HCT116 (cell line): ENCODE results near the gene LDLRAD4. TPM values are rescaled to one million over a fixed set of nuclear protein-coding genes. Genes with fewer than 3 reads are reported as not detected.

Source experiments
- ATAC-seq: fragments of 200-7000 bp; cut with Tn5 transposase; 2 replicates; pipeline ENCODE4 v1.9.1; 2020; ENCODE audit warnings: mild to moderate bottlenecking, moderate library complexity
- BruUV-seq: library from RNA; stranded (reverse); fragments of 400-500 nt; replicated peaks from 2 replicates; lab custom pipeline; 2021; lab: Mats Ljungman, UMichigan
- CTCF ChIA-PET: fragments of 300-600 bp; sonication (Branson Sonifier 250); formaldehyde crosslinking; loops from one replicate; lab custom pipeline; 2021; ENCODE audit warnings: antibody characterized with exemption; lab: Charles Lee
- POLR2A ChIA-PET: fragments of 300-600, 350-600 bp; sonication (Branson Sonifier 250); formaldehyde crosslinking; loops from one replicate; lab custom pipeline; 2021; ENCODE audit warnings: antibody characterized with exemption; lab: Charles Lee
- RAD21 ChIA-PET, 2 experiments: fragments of 300-600 bp; sonication (Branson Sonifier 250); formaldehyde crosslinking; loops; one replicate each; lab custom pipeline; 2023; ENCODE audit warnings: low total read pairs in 2 of 2; ENCODE audit not compliant: uncharacterized antibody in 2 of 2, unreplicated experiment in 2 of 2, low non-redundant PET in 1 of 2; lab: Charles Lee
- DNase-seq: peaks from one replicate; pipeline ENCODE4 v3.0.0-alpha.2; 2010; ENCODE audit warnings: low read depth, low spot score
- H2AFZ ChIP-seq: fragments of 200-600 bp; shearing (Covaris generic), sonication (generic); 2 replicates; pipeline ENCODE4 v1.6.1; 2017; ENCODE audit warnings: low read depth, mixed run types, mixed read lengths, antibody characterized with exemption, low read length; ENCODE audit not compliant: poor library complexity, severe bottlenecking
- H3K27ac ChIP-seq: 2 replicates; pipeline ENCODE4 v1.5.1; 2012; ENCODE audit warnings: low read depth, low read length
- H3K27me3 ChIP-seq: fragments of 200-600 bp; sonication (generic); 2 replicates; pipeline ENCODE4 v1.6.1; 2016; ENCODE audit warnings: mixed run types, low read length, mixed read lengths; ENCODE audit not compliant: insufficient read depth
- H3K36me3 ChIP-seq, 2 experiments: fragments of 200-500 bp in 1 of 2; fragments of 200-600 bp in 1 of 2; sonication (Bioruptor generic) in 1 of 2; sonication (generic) in 1 of 2; 2 replicates each; pipeline versions ENCODE4 v1.5.1 to v1.6.1; 2014 to 2016; ENCODE audit warnings: low read length in 2 of 2, inconsistent platforms in 1 of 2, mixed read lengths in 1 of 2, mixed run types in 1 of 2; ENCODE audit not compliant: insufficient read depth in 2 of 2, control insufficient read depth in 1 of 2
- H3K4me1 ChIP-seq, 2 experiments: fragments of 200-600 bp in 1 of 2; sonication (generic) in 1 of 2; 2 replicates each; pipeline versions ENCODE4 v1.5.1 to v1.6.1; 2012 to 2017; ENCODE audit warnings: low read length in 2 of 2, inconsistent platforms in 1 of 2, mild to moderate bottlenecking in 1 of 2, mixed read lengths in 1 of 2, mixed run types in 1 of 2, moderate library complexity in 1 of 2; ENCODE audit not compliant: insufficient read depth in 2 of 2, control insufficient read depth in 1 of 2
- H3K4me2 ChIP-seq: fragments of 200-600 bp; sonication (generic); 2 replicates; pipeline ENCODE4 v1.6.1; 2017; ENCODE audit warnings: mixed run types, low read length, mixed read lengths
- H3K4me3 ChIP-seq, 2 experiments: fragments of 200-600 bp in 1 of 2; sonication (generic) in 1 of 2; replicated peaks in 1 of 2; 2 replicates each; pipeline ENCODE4 v1.5.1; 2011 to 2016; ENCODE audit warnings: low read length in 2 of 2, control low read depth in 1 of 2, low read depth in 1 of 2, mild to moderate bottlenecking in 1 of 2, mixed read lengths in 1 of 2, mixed run types in 1 of 2
- H3K79me2 ChIP-seq: fragments of 200-600 bp; sonication (generic); 2 replicates; pipeline ENCODE4 v1.6.1; 2017; ENCODE audit warnings: mild to moderate bottlenecking, mixed run types, low read length, moderate library complexity, mixed read lengths; ENCODE audit not compliant: insufficient read depth
- H3K9ac ChIP-seq: fragments of 200-600 bp; sonication (generic); 2 replicates; pipeline ENCODE4 v1.6.1; 2016; ENCODE audit warnings: low read length, mixed read lengths
- H3K9me2 ChIP-seq: fragments of 200-600 bp; sonication (generic), shearing (Covaris generic); 2 replicates; pipeline ENCODE4 v1.6.1; 2017; ENCODE audit warnings: mixed run types, mild to moderate bottlenecking, moderate library complexity; ENCODE audit not compliant: insufficient read depth
- H3K9me3 ChIP-seq, 2 experiments: fragments of 200-500 bp in 1 of 2; fragments of 200-600 bp in 1 of 2; sonication (Bioruptor generic) in 1 of 2; sonication (generic) in 1 of 2; 2 replicates each; pipeline ENCODE4 v1.6.1; 2014 to 2017; ENCODE audit warnings: low read length in 2 of 2, mixed read lengths in 2 of 2, inconsistent platforms in 1 of 2, low read depth in 1 of 2, mild to moderate bottlenecking in 1 of 2, mixed run types in 1 of 2, moderate library complexity in 1 of 2; ENCODE audit not compliant: control insufficient read depth in 1 of 2, insufficient read depth in 1 of 2
- H4K20me1 ChIP-seq: fragments of 200-600 bp; sonication (generic), shearing (Covaris generic); 2 replicates; pipeline ENCODE4 v1.6.1; 2017; ENCODE audit warnings: mixed run types, mild to moderate bottlenecking, moderate library complexity; ENCODE audit not compliant: insufficient read depth
- CBX3 ChIP-seq: IDR thresholded peaks from 2 replicates; pipeline ENCODE4 v1.6.1; 2012; ENCODE audit warnings: low read depth
- EZH2 ChIP-seq: fragments of 200-600 bp; sonication (generic); IDR thresholded peaks from 2 replicates; pipeline ENCODE4 v1.6.1; 2017; ENCODE audit warnings: antibody characterized with exemption, mixed run types
- SP1 ChIP-seq: IDR thresholded peaks from 2 replicates; pipeline ENCODE4 v1.6.1; 2012; ENCODE audit warnings: low read depth
- ZBTB33 ChIP-seq: IDR thresholded peaks from 2 replicates; pipeline ENCODE4 v1.6.1; 2011; ENCODE audit warnings: mild to moderate bottlenecking, low read length, moderate library complexity; ENCODE audit not compliant: insufficient replicate concordance; ENCODE audit errors: extremely low read depth
- intact Hi-C: fragments of 100-400 bp; cut with micrococcal nuclease; formaldehyde crosslinking; loops from 2 replicates; pipeline ENCODE4 v1.10.0; 2022
- total RNA-seq: library from RNA; stranded (reverse); gene quantifications from one replicate; pipeline ENCODE4 v1.2.1, GENCODE V29; 2021; ENCODE audit not compliant: unreplicated experiment

Gene LDLRAD4
- total RNA-seq, 1 experiment from 2014 or later, result 1.2 TPM

GRCh38 chr18:13257361-13257980 lies 38.9 kb downstream of the LDLRAD4 start:
- intact Hi-C loops, result no loop called here

GRCh38 chr18:13258921-13259320 lies 40.4 kb downstream of the LDLRAD4 start:
- ATAC-seq (no peak), DNase-seq (no peak)
- CTCF ChIA-PET, result no interaction called here
- no peak for TF ChIP-seq EZH2
- no peak for TF ChIP-seq ZBTB33
- no peaks in the 10 kb centered on the region for H3K9me2 ChIP-seq
- no peaks in the 10 kb centered on the region for H3K79me2 ChIP-seq
- no TSS peak for BruUV-seq
- intact Hi-C loops, result no loop called here
- no peak overlapping the region for H3K27ac ChIP-seq
- POLR2A ChIA-PET, result no interaction called here
- no peak overlapping the region for H3K4me2 ChIP-seq
- H3K9me3 ChIP-seq, result no peaks in the 10 kb centered on the region
- H3K4me3 ChIP-seq, result no peak overlapping the region
- H3K27me3 ChIP-seq, result peaks cover 26% of the 10 kb centered on the region
- H4K20me1 ChIP-seq, result no peaks in the 10 kb centered on the region
- no peaks in the 10 kb centered on the region for H3K4me1 ChIP-seq
- H3K36me3 ChIP-seq, result no peaks in the 10 kb centered on the region
- no peak overlapping the region for H2AFZ ChIP-seq
- no peak overlapping the region for H3K9ac ChIP-seq
- RAD21 ChIA-PET, result no interaction called here

More at GRCh38 chr18:13257361-13257980, 38.9 kb downstream of the LDLRAD4 start:
- DNase-seq, result no peak
- ChIA-PET RAD21 (no interaction called here), CTCF (no interaction called here), POLR2A (no interaction called here)
- Histone ChIP-seq H4K20me1 (no peaks in the 10 kb centered on the region), H3K36me3 (no peaks in the 10 kb centered on the region), H3K4me3 (no peak overlapping the region), H3K9me2 (no peaks in the 10 kb centered on the region), H3K4me2 (no peak overlapping the region), H3K27me3 (peaks cover 26% of the 10 kb centered on the region), H2AFZ (no peak overlapping the region), H3K27ac (no peak overlapping the region), H3K9me3 (no peaks in the 10 kb centered on the region), H3K9ac (no peak overlapping the region), H3K79me2 (no peaks in the 10 kb centered on the region), H3K4me1 (no peaks in the 10 kb centered on the region)
- no TSS peak for BruUV-seq
- no peak for TF ChIP-seq CBX3
- no peak for TF ChIP-seq SP1
- ATAC-seq, result no peak
